Peyer's patch (tissue), 4 donors: ENCODE data around the gene PCBD1. TPM values are rescaled to one million over a fixed set of nuclear protein-coding genes. Genes with fewer than 3 reads are reported as not detected.

ENCODE experiments used
- DNase-seq, 3 donors: peaks; one replicate each; pipeline ENCODE4 v3.0.0-alpha.2; 2017 to 2019
- H3K27ac ChIP-seq, 4 donors: fragments of 200-600 bp; sonication (generic); one replicate each; pipeline ENCODE4 v1.5.1; 2016 to 2019
- H3K27me3 ChIP-seq, 2 donors: fragments of 200-600 bp; sonication (generic); one replicate each; pipeline ENCODE4 v1.5.1; 2019
- H3K36me3 ChIP-seq, 3 donors: fragments of 200-600 bp; sonication (generic); one replicate each; pipeline ENCODE4 v1.5.1; 2016 to 2019
- H3K4me1 ChIP-seq, 4 donors: fragments of 200-600 bp; sonication (generic); one replicate each; pipeline ENCODE4 v1.5.1; 2016 to 2019
- H3K4me3 ChIP-seq, 4 donors: fragments of 200-600 bp; sonication (generic); 1 replicate in 3 of 4; 2 replicates in 1 of 4; pipeline ENCODE4 v1.5.1; 2016 to 2019; ENCODE audit warnings: mild to moderate bottlenecking in 1 of 4
- H3K9me3 ChIP-seq, 4 donors: fragments of 200-600 bp; sonication (generic); one replicate each; pipeline ENCODE4 v1.5.1; 2016 to 2019; ENCODE audit warnings: mild to moderate bottlenecking in 1 of 4
- CTCF ChIP-seq, 6 experiments: fragments of 450-650 bp in 4 of 6; fragments of 200-600 bp in 2 of 6; sonication (generic) in 1 of 6; IDR thresholded peaks; one replicate each; pipeline ENCODE4 v1.5.1; 2017 to 2019; ENCODE audit warnings: antibody characterized with exemption in 6 of 6, mild to moderate bottlenecking in 3 of 6, moderate library complexity in 1 of 6
- POLR2A ChIP-seq, 2 donors: fragments of 450-650 bp; IDR thresholded peaks; one replicate each; pipeline ENCODE4 v1.5.1; 2017; ENCODE audit warnings: antibody characterized with exemption in 2 of 2, mild to moderate bottlenecking in 2 of 2, moderate library complexity in 2 of 2
- total RNA-seq, 4 donors: library from RNA; depleted of rRNA; stranded (reverse); fragments of >200 nt; gene quantifications; one replicate each; pipeline ENCODE4 v1.1.0, GENCODE V29; 2016

PCBD1 gene
- total RNA-seq, 4 donors from 2014 or later: 38.8 to 63.5 (median 55.9) TPM

- TF ChIP-seq POLR2A (IDR thresholded peaks at IDR 0.05): no peak
- TF ChIP-seq CTCF (IDR thresholded peaks at IDR 0.05): no peak
- H3K4me1 ChIP-seq: peaks cover 0 to 22% (median 0%) of the 10 kb centered on the region in 4 donors
- no peak overlapping the region for H3K27ac ChIP-seq
- no peak for DNase-seq
- H3K4me3 ChIP-seq: no peak overlapping the region
- no peaks in the 10 kb centered on the region for H3K27me3 ChIP-seq
- H3K9me3 ChIP-seq: no peaks in the 10 kb centered on the region
- H3K36me3 ChIP-seq: peaks cover 0 to 24% (median 0%) of the 10 kb centered on the region in 3 donors
Measured at GRCh38 chr10:70846795-70847194, 41.6 kb downstream of the PCBD1 start.

DNA sequence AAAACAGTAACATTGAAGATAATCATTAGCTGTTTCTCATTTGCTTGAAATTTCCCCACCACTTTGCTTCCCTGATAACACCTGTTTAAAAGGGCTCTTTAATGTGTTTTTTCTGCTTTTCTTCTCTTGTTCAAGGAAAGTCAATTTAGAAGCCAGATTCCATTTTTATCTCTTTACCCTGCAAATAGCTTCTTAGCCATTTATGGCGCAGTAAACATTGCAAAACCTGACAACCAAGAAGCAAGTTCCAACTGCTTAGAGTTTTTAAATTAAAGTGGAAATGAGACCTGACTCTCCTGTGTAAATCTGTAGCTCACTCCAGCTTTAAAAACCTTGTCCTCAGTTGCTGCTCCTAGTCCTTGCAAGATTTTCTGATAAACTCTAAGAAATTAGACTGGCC, 42.5 kb downstream of the PCBD1 start:
- peaks cover 0 to 14% (median 0%) of the 10 kb centered on the region in 3 donors for H3K36me3 ChIP-seq
- peaks cover 0 to 22% (median 0%) of the 10 kb centered on the region in 4 donors for H3K4me1 ChIP-seq
- H3K27me3 ChIP-seq: no peaks in the 10 kb centered on the region
- TF ChIP-seq CTCF (IDR thresholded peaks at IDR 0.05) (no peak), POLR2A (IDR thresholded peaks at IDR 0.05) (no peak)
- no peak for DNase-seq
- no peaks in the 10 kb centered on the region for H3K9me3 ChIP-seq
- no peak overlapping the region for H3K4me3 ChIP-seq
- no peak overlapping the region for H3K27ac ChIP-seq

DNA sequence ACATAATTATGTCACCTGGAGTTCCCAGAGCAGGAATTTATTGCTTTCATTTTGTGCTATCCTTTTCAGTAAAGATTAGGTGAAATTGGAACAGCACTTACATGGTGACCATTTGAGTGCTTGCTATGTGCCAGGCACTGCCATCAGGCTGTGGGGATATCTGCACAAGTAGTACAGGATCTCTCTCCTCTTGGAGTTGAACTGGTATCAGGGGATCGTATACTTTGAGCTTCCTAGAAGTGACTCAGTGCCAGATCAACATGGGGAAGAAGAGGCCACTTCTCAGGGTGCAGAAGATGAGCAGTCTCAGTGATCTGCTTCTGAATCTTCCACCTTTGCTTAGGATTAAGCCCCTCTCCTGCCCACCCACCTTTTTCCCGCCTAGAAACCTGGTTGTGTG, 43.1 kb downstream of the PCBD1 start:
- peaks cover 0 to 14% (median 0%) of the 10 kb centered on the region in 3 donors for H3K36me3 ChIP-seq
- no peak for DNase-seq
- H3K27me3 ChIP-seq: no peaks in the 10 kb centered on the region
- H3K4me1 ChIP-seq: peaks cover 0 to 22% (median 0%) of the 10 kb centered on the region in 4 donors
- no peak overlapping the region for H3K4me3 ChIP-seq
- TF ChIP-seq POLR2A (IDR thresholded peaks at IDR 0.05): no peak
- H3K27ac ChIP-seq: peak overlapping the region in 1 of 4 donors; percentile 59
- no peaks in the 10 kb centered on the region for H3K9me3 ChIP-seq

DNA sequence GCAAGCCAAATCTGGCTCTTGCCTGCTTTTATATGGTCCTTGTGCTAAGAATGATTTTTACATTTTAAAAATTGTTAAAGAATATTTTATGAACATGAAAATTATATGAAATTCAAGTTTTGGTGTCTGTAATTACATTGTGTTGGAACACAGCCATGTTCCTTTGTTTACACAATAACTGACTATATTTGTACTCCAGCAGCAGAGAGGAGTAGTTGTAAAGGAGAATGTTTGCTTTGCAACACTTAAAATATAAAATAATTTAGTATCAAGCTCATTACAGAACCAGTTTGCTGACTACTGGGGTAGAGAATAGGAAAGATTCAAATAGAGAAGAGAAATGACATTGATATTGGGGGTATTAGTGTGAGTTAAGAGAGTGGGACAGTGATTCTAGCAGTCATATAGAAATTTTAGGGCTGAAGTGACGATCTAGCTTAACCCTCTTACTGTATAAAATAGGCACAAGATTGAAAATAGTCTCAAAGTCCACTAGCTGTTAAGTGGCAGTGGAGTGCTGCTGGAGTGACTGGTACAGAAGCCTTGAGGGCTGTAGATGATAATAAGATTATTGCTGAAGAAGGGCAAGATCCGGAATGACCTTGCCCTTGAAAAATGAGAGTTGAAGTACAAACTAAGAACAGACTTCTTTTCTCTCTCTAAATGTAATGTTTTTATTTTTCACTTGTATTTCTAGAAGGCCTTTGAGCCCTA, 44.4 kb downstream of the PCBD1 start:
- TF ChIP-seq POLR2A (IDR thresholded peaks at IDR 0.05): no peak
- TF ChIP-seq CTCF (IDR thresholded peaks at IDR 0.05): no peak
- peaks cover 0 to 22% (median 0%) of the 10 kb centered on the region in 4 donors for H3K4me1 ChIP-seq
- no peaks in the 10 kb centered on the region for H3K27me3 ChIP-seq
- no peak for DNase-seq
- H3K9me3 ChIP-seq: no peaks in the 10 kb centered on the region
- no peak overlapping the region for H3K4me3 ChIP-seq
- peaks cover 0 to 14% (median 0%) of the 10 kb centered on the region in 3 donors for H3K36me3 ChIP-seq
- H3K27ac ChIP-seq: peak overlapping the region in 2 of 4 donors; percentile 44 to 59

DNA sequence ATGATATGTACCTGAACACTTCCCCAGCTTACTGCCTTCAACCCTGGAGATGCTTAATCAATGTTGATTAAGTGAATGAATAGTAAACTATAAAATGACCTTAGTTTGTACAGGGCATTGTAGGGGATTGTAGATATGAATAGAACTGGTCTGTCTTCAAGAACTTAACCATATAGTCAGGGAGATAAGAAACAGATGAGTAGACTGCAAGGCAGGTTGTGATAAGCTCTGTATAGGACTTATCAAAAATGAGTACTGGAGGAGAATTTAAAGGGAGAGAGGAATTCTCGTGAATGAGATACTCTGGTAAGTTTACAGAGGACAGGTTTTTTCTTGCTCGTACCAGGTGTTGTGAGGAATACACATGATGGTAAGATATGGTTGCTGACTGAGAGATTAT, 45.0 kb downstream of the PCBD1 start:
- Histone ChIP-seq H3K9me3 (no peaks in the 10 kb centered on the region), H3K36me3 (peaks cover 0 to 14% (median 0%) of the 10 kb centered on the region in 3 donors), H3K4me3 (no peak overlapping the region), H3K4me1 (peaks cover 0 to 22% (median 0%) of the 10 kb centered on the region in 4 donors), H3K27ac (peak overlapping the region in 2 of 4 donors; percentile 44 to 59), H3K27me3 (no peaks in the 10 kb centered on the region)
- no peak for DNase-seq
- no peak for TF ChIP-seq CTCF (IDR thresholded peaks at IDR 0.05)
- no peak for TF ChIP-seq POLR2A (IDR thresholded peaks at IDR 0.05)

DNA sequence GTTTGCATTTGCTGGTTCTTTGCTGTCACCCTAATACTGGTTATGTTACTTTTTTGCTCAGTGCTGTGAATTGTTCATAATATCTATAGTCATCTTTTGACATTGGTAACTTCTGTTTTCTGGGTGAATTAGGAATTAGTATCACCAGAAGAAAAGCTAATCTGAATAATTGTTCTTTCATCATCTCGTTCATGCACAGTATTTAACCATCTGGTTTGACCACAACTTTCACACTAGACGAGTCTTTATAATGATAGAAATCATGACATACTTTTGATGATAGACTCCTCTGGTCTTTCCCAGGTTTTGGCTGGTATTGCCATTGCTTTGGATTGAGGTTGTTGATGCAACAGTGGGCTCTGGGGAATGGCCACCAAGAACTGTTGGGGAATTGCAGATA, 47.5 kb downstream of the PCBD1 start:
- no peaks in the 10 kb centered on the region for H3K9me3 ChIP-seq
- TF ChIP-seq POLR2A (IDR thresholded peaks at IDR 0.05): no peak
- TF ChIP-seq CTCF (IDR thresholded peaks at IDR 0.05): no peak
- no peak for DNase-seq
- H3K27ac ChIP-seq: no peak overlapping the region
- H3K4me1 ChIP-seq: peaks cover 0 to 23% (median 0%) of the 10 kb centered on the region in 4 donors
- H3K4me3 ChIP-seq: no peak overlapping the region
- H3K36me3 ChIP-seq: peaks cover 0 to 21% (median 0%) of the 10 kb centered on the region in 3 donors
- H3K27me3 ChIP-seq: no peaks in the 10 kb centered on the region
